HCT116 (cell line): Measurements from ENCODE around the gene SLC25A19. TPM values are rescaled to one million over a fixed set of nuclear protein-coding genes. Genes with fewer than 3 reads are reported as not detected.
A peak's percentile ranks its signal among the peaks of the same experiment; 100 is the strongest.

ENCODE experiments used
- ATAC-seq: fragments of 200-7000 bp; cut with Tn5 transposase; 2 replicates; pipeline ENCODE4 v1.9.1; 2020; ENCODE audit warnings: mild to moderate bottlenecking, moderate library complexity
- BruUV-seq: library from RNA; stranded (reverse); fragments of 400-500 nt; replicated peaks from 2 replicates; lab custom pipeline; 2021; lab: Mats Ljungman, UMichigan
- CTCF ChIA-PET: fragments of 300-600 bp; sonication (Branson Sonifier 250); formaldehyde crosslinking; loops from one replicate; lab custom pipeline; 2021; ENCODE audit warnings: antibody characterized with exemption; lab: Charles Lee
- POLR2A ChIA-PET: fragments of 300-600, 350-600 bp; sonication (Branson Sonifier 250); formaldehyde crosslinking; loops from one replicate; lab custom pipeline; 2021; ENCODE audit warnings: antibody characterized with exemption; lab: Charles Lee
- RAD21 ChIA-PET, 2 experiments: fragments of 300-600 bp; sonication (Branson Sonifier 250); formaldehyde crosslinking; loops; one replicate each; lab custom pipeline; 2023; ENCODE audit warnings: low total read pairs in 2 of 2; ENCODE audit not compliant: uncharacterized antibody in 2 of 2, unreplicated experiment in 2 of 2, low non-redundant PET in 1 of 2; lab: Charles Lee
- DNase-seq: peaks from one replicate; pipeline ENCODE4 v3.0.0-alpha.2; 2010; ENCODE audit warnings: low read depth, low spot score
- H2AFZ ChIP-seq: fragments of 200-600 bp; shearing (Covaris generic), sonication (generic); 2 replicates; pipeline ENCODE4 v1.6.1; 2017; ENCODE audit warnings: low read depth, mixed run types, mixed read lengths, antibody characterized with exemption, low read length; ENCODE audit not compliant: poor library complexity, severe bottlenecking
- H3K27ac ChIP-seq: 2 replicates; pipeline ENCODE4 v1.5.1; 2012; ENCODE audit warnings: low read depth, low read length
- H3K27me3 ChIP-seq: fragments of 200-600 bp; sonication (generic); 2 replicates; pipeline ENCODE4 v1.6.1; 2016; ENCODE audit warnings: mixed run types, low read length, mixed read lengths; ENCODE audit not compliant: insufficient read depth
- H3K36me3 ChIP-seq, 2 experiments: fragments of 200-500 bp in 1 of 2; fragments of 200-600 bp in 1 of 2; sonication (Bioruptor generic) in 1 of 2; sonication (generic) in 1 of 2; 2 replicates each; pipeline versions ENCODE4 v1.5.1 to v1.6.1; 2014 to 2016; ENCODE audit warnings: low read length in 2 of 2, inconsistent platforms in 1 of 2, mixed read lengths in 1 of 2, mixed run types in 1 of 2; ENCODE audit not compliant: insufficient read depth in 2 of 2, control insufficient read depth in 1 of 2
- H3K4me1 ChIP-seq, 2 experiments: fragments of 200-600 bp in 1 of 2; sonication (generic) in 1 of 2; 2 replicates each; pipeline versions ENCODE4 v1.5.1 to v1.6.1; 2012 to 2017; ENCODE audit warnings: low read length in 2 of 2, inconsistent platforms in 1 of 2, mild to moderate bottlenecking in 1 of 2, mixed read lengths in 1 of 2, mixed run types in 1 of 2, moderate library complexity in 1 of 2; ENCODE audit not compliant: insufficient read depth in 2 of 2, control insufficient read depth in 1 of 2
- H3K4me2 ChIP-seq: fragments of 200-600 bp; sonication (generic); 2 replicates; pipeline ENCODE4 v1.6.1; 2017; ENCODE audit warnings: mixed run types, low read length, mixed read lengths
- H3K4me3 ChIP-seq, 2 experiments: fragments of 200-600 bp in 1 of 2; sonication (generic) in 1 of 2; replicated peaks in 1 of 2; 2 replicates each; pipeline ENCODE4 v1.5.1; 2011 to 2016; ENCODE audit warnings: low read length in 2 of 2, control low read depth in 1 of 2, low read depth in 1 of 2, mild to moderate bottlenecking in 1 of 2, mixed read lengths in 1 of 2, mixed run types in 1 of 2
- H3K79me2 ChIP-seq: fragments of 200-600 bp; sonication (generic); 2 replicates; pipeline ENCODE4 v1.6.1; 2017; ENCODE audit warnings: mild to moderate bottlenecking, mixed run types, low read length, moderate library complexity, mixed read lengths; ENCODE audit not compliant: insufficient read depth
- H3K9ac ChIP-seq: fragments of 200-600 bp; sonication (generic); 2 replicates; pipeline ENCODE4 v1.6.1; 2016; ENCODE audit warnings: low read length, mixed read lengths
- H3K9me2 ChIP-seq: fragments of 200-600 bp; sonication (generic), shearing (Covaris generic); 2 replicates; pipeline ENCODE4 v1.6.1; 2017; ENCODE audit warnings: mixed run types, mild to moderate bottlenecking, moderate library complexity; ENCODE audit not compliant: insufficient read depth
- H3K9me3 ChIP-seq, 2 experiments: fragments of 200-500 bp in 1 of 2; fragments of 200-600 bp in 1 of 2; sonication (Bioruptor generic) in 1 of 2; sonication (generic) in 1 of 2; 2 replicates each; pipeline ENCODE4 v1.6.1; 2014 to 2017; ENCODE audit warnings: low read length in 2 of 2, mixed read lengths in 2 of 2, inconsistent platforms in 1 of 2, low read depth in 1 of 2, mild to moderate bottlenecking in 1 of 2, mixed run types in 1 of 2, moderate library complexity in 1 of 2; ENCODE audit not compliant: control insufficient read depth in 1 of 2, insufficient read depth in 1 of 2
- H4K20me1 ChIP-seq: fragments of 200-600 bp; sonication (generic), shearing (Covaris generic); 2 replicates; pipeline ENCODE4 v1.6.1; 2017; ENCODE audit warnings: mixed run types, mild to moderate bottlenecking, moderate library complexity; ENCODE audit not compliant: insufficient read depth
- ATF3 ChIP-seq: IDR thresholded peaks from 2 replicates; pipeline ENCODE4 v1.6.1; 2012
- CTCF ChIP-seq, 3 experiments: fragments of 200-600 bp in 1 of 3; sonication (generic) in 1 of 3; IDR thresholded peaks in 2 of 3; conservative IDR thresholded peaks in 1 of 3; 2 replicates each; pipeline ENCODE4 v1.5.1; 2012 to 2017; ENCODE audit warnings: low read depth in 2 of 3, low read length in 2 of 3, antibody characterized with exemption in 1 of 3, borderline replicate concordance in 1 of 3, control low read depth in 1 of 3, mild to moderate bottlenecking in 1 of 3, mixed read lengths in 1 of 3, mixed run types in 1 of 3, moderate library complexity in 1 of 3; ENCODE audit not compliant: insufficient read depth in 1 of 3
- EGR1 ChIP-seq: IDR thresholded peaks from 2 replicates; pipeline ENCODE4 v1.6.1; 2012; ENCODE audit warnings: low read depth
- ELF1 ChIP-seq: IDR thresholded peaks from 2 replicates; pipeline ENCODE4 v1.6.1; 2012; ENCODE audit warnings: low read depth, borderline replicate concordance
- JUND ChIP-seq: IDR thresholded peaks from 2 replicates; pipeline ENCODE4 v1.6.1; 2012
- POLR2A ChIP-seq: IDR thresholded peaks from 2 replicates; pipeline ENCODE4 v1.7.0; 2011; ENCODE audit warnings: borderline replicate concordance; ENCODE audit not compliant: insufficient read depth, insufficient read length; ENCODE audit errors: extremely low read depth
- POLR2AphosphoS5 ChIP-seq: IDR thresholded peaks from 2 replicates; pipeline ENCODE4 v1.6.1; 2011; ENCODE audit warnings: mild to moderate bottlenecking, low read depth, low read length, moderate library complexity
- RAD21 ChIP-seq: IDR thresholded peaks from 2 replicates; pipeline ENCODE4 v1.6.1; 2012; ENCODE audit warnings: low read depth, mild to moderate bottlenecking
- YY1 ChIP-seq: IDR thresholded peaks from 2 replicates; pipeline ENCODE4 v1.6.1; 2011; ENCODE audit warnings: low read length, low read depth, moderate library complexity, mild to moderate bottlenecking; ENCODE audit not compliant: insufficient replicate concordance; ENCODE audit errors: extremely low read depth
- ZNF274 ChIP-seq: fragments of 200-500 bp; sonication (Bioruptor generic); IDR thresholded peaks from 2 replicates; pipeline ENCODE4 v1.6.1; 2014; ENCODE audit warnings: mild to moderate bottlenecking, low read depth, low read length, inconsistent platforms
- intact Hi-C: fragments of 100-400 bp; cut with micrococcal nuclease; formaldehyde crosslinking; loops from 2 replicates; pipeline ENCODE4 v1.10.0; 2022
- total RNA-seq: library from RNA; stranded (reverse); gene quantifications from one replicate; pipeline ENCODE4 v1.2.1, GENCODE V29; 2021; ENCODE audit not compliant: unreplicated experiment

Gene SLC25A19
- total RNA-seq, 1 experiment from 2014 or later: 38.7 TPM

- TF ChIP-seq ATF3: no peak
- no peak for TF ChIP-seq EGR1
- TF ChIP-seq POLR2AphosphoS5: peak; percentile 44
- TF ChIP-seq ZNF274: no peak
- peak; percentile 99 to 100 (median 100) for TF ChIP-seq CTCF (IDR thresholded peaks at IDR 0.05 in 2 of 3, conservative IDR thresholded peaks at IDR 0.05 in 1 of 3; ENCODE audit: borderline replicate concordance in 1 of 3, insufficient read depth in 1 of 3, low read depth in 2 of 3, low read length in 2 of 3)
- no peak for TF ChIP-seq ELF1
- TF ChIP-seq JUND: no peak
- TF ChIP-seq YY1: peak; percentile 43
- TF ChIP-seq POLR2A: no peak
- TF ChIP-seq RAD21: peak; percentile 69
- TF ChIP-seq, all 23 proteins: peak for 4
- Histone ChIP-seq H3K27me3 (no peaks in the 10 kb centered on the region), H3K9me2 (no peaks in the 10 kb centered on the region), H3K79me2 (no peaks in the 10 kb centered on the region), H4K20me1 (peaks cover 6% of the 10 kb centered on the region; the same call in 1 of the 2 replicates), H3K36me3 (peaks cover 62 to 83% of the 10 kb centered on the region in 2 experiments), H3K9ac (no peak overlapping the region), H2AFZ (no peak overlapping the region), H3K27ac (peak overlapping the region; percentile 40; the same call in 1 of the 2 replicates), H3K9me3 (no peaks in the 10 kb centered on the region), H3K4me1 (peaks cover 0 to 11% of the 10 kb centered on the region in 2 experiments; a peak in 1 of 4 replicates), H3K4me2 (no peak overlapping the region), H3K4me3 (no peak overlapping the region)
- POLR2A ChIA-PET: interaction anchor here (1.0 to 1.5 kb wide), 3 partner anchors 21 to 127 kb away, joined by 3 to 6 read pairs (median 6); partner anchors contain the start of genes GGA3, MIF4GD and MRPS7
- RAD21 ChIA-PET: no interaction called here
- intact Hi-C loops: loop anchor here (1.0 to 2.0 kb wide), 2 partner anchors 164 to 172 kb away; partner anchors contain the start of gene GRB2
- DNase-seq (peak; percentile 35), ATAC-seq (peak; percentile 80)
- BruUV-seq: TSS peak; percentile 6
- CTCF ChIA-PET: interaction anchor here (0.6 to 3.3 kb wide), 25 partner anchors 9 to 507 kb away, joined by 3 to 30 read pairs (median 4); partner anchors contain the start of genes GGA3, GRB2, JPT1 and MIF4GD
Observed at GRCh38 chr17:75240394-75241142, 48.7 kb downstream of the SLC25A19 start.
